ENCODE data around the gene CFAP300.

DNA sequence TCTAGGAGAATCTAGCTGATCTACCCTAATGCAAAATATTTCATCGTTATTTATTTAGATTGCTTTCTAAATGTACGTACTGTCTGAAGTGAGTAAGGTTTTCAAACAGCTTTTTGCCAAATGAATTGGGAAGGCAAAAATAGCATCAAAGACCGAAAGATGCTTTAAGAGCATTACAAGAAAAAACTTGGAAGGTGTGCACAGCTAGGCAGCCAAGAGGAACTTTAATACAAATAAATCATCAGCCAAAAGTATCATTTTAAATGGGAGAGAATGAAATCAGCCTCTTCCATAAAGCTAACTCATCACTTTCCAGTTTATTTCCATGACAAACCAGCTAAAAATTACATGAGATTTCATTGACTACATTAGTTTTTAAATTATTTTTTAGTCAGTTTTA lies 30.2 kb upstream of the CFAP300 start:
- TF ChIP-seq POLR2A (IDR thresholded peaks at IDR 0.05) (no peak), POLR2AphosphoS5 (IDR thresholded peaks at IDR 0.05) (no peak)
- TF ChIP-seq, protein P1, sequence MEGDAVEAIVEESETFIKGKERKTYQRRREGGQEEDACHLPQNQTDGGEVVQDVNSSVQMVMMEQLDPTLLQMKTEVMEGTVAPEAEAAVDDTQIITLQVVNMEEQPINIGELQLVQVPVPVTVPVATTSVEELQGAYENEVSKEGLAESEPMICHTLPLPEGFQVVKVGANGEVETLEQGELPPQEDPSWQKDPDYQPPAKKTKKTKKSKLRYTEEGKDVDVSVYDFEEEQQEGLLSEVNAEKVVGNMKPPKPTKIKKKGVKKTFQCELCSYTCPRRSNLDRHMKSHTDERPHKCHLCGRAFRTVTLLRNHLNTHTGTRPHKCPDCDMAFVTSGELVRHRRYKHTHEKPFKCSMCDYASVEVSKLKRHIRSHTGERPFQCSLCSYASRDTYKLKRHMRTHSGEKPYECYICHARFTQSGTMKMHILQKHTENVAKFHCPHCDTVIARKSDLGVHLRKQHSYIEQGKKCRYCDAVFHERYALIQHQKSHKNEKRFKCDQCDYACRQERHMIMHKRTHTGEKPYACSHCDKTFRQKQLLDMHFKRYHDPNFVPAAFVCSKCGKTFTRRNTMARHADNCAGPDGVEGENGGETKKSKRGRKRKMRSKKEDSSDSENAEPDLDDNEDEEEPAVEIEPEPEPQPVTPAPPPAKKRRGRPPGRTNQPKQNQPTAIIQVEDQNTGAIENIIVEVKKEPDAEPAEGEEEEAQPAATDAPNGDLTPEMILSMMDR (IDR thresholded peaks at IDR 0.05 in 8 of 11, conservative IDR thresholded peaks at IDR 0.05 in 3 of 11) = no peak

Measured in spleen (tissue), 7 donors.